Activated CD4-positive, alpha-beta T cell treated with anti-CD3 and anti-CD28 coated beads for 1 hour (primary cell): ENCODE measurements around the gene ALKBH8.
A peak's percentile ranks its signal among the peaks of the same experiment; 100 is the strongest.
"Not testable (repeated sequence)": the region's sequence is repeated elsewhere in the genome, so short reads cannot be mapped to it uniquely, and the experiment has no call there.

Experiments
- DNase-seq: peaks from one replicate; pipeline ENCODE4 v3.0.0-alpha.2; 2020

Gene ALKBH8

DNA sequence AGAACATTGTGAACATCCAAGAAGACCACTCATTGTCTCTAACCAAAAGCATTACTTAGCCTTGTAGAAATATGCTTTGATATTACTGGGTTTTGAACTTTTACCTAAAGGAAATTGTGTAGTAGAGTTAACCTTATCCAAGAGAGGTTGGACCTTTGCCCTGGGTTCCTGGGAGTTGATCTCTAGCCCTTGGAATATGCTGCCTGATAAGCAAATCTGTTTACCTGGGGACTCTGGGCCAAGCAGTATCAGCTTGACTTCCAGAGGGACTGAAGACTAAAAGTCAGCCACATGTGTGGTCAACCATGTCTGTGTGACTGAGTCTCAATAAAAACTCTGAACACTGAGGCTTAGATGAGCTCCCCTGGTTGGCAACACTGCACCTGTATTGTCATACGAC, 63.8 kb downstream of the ALKBH8 start:
- no peak for DNase-seq

DNA sequence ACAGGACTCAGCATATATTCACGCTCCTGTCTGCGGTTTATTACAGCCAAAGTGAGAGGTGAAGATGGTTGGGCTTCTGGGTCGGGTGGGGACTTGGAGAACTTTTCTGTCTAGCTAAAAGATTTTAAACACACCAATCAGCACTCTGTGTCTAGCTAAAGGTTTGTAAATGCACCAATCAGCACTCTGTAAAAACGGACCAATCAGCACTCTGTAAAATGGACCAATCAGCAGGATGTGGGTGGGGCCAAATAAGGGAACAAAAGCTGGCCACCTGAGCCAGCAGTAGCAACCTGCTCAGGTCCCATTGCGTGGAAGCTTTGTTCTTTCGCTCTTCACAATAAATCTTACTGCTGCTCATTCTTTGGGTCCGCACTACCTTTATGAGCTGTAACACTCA, 68.2 kb downstream of the ALKBH8 start:
- not testable (repeated sequence) for DNase-seq

DNA sequence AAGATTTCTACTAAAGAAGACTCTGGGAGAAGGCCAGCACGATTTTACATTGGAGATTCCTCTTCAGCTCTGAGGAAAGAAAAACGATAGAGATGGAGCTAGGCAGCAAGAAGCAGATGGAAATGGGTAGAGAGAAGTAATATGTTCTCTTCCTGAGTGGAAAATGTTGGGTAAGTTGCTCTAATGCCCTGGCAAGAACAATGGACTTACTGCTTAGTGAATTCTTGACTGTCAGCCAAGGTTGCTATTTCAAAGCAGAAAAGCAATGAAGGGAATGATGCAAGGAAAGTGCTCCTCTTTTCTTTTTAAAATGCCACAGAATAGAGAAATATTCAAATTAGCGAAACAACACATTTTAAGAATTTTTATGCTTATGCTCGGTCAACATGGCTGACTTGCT, 69.5 kb downstream of the ALKBH8 start:
- no peak for DNase-seq

DNA sequence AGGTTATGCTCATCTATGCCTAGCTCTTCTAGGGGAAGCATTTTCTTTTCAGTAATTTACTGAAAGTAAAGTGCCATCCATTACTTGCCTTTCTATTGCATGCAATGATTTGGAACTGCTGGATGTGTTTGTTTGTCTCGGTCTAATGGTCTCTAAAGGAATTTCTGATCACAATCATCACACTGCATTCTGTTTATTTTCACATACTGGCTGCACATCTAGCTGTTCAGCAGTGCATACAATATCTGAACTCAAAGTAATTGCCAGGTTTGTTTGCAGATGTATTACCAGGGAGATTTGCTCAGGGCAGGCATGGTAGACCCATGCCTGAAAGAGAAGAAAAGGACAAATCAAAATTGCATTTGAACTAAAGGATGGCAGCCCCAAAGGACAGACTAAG, 71.5 kb downstream of the ALKBH8 start:
- DNase-seq: no peak

DNA sequence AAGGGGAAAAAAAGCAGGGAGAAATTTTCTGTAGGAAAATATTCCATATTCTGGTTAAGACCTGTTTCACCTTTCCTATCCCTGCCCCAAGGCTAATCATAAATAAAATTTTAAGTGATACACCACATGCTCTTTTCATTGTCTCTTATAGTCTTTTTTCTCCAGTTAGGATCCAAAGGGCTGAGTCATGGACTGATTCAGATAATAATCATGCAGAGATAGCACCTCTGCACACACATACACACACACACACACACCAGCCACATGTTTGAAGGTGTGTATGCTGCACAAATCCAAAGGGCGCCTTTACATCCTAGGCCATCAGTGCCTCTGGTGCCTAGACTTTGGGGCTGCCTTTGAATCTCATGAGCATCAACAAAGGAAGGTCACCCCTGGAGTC, 72.4 kb downstream of the ALKBH8 start:
- no peak for DNase-seq

DNA sequence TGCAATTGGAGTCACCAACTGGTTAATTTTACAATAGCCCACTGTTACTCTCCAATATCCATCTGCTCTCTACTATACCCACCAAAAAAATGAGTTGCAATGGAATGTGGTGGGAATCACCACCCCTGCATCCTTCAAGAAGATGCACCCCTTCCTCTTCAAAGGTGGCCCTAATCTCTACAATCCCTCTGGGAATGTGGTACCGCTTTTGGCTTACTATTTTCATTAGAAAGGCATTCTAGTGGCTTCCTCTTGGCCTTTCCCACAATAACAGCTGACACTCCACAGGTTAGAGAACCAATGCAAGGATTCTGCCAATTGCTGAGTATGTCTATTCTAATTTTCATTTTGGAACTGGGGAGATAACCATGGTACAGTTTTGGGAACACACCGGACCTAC, 74.7 kb downstream of the ALKBH8 start:
- no peak for DNase-seq

DNA sequence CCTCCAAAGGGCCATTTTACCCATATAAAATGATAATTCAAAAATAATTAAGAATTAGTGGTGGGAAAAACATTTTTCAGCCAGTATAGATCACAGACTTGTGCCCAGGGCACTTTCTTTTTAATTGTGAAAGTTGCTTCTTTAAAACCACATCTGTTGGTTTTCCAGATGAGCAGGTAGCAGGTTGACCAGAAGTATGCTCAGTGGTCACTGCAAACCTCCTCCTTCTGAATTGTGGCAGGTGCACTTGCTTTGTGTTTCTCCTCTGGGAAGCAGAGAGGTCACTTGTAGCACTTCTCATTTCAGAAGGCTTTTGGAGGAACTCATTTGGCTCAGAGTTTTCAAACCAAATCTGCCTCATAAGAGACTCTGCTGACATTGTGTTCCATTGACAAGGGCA, 83.3 kb downstream of the ALKBH8 start:
- no peak for DNase-seq

DNA sequence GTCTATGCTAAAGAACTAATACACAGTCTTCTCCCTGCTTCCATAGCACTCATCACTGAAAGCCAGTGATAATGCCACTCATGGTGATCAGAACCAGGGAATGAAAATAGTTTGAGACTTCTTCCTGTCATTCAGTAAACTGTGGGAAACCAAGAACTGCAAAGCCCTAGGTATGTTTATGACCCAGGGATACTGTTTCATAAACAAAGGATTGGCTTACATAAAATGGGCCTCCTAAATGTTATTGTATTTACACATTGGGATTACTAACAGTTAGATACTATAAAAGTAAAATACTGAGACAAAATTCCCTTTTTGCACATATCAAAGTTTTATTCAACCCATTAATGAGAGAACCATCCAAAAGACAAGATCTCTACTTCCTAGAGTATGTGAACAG, 86.6 kb downstream of the ALKBH8 start:
- DNase-seq: no peak

DNA sequence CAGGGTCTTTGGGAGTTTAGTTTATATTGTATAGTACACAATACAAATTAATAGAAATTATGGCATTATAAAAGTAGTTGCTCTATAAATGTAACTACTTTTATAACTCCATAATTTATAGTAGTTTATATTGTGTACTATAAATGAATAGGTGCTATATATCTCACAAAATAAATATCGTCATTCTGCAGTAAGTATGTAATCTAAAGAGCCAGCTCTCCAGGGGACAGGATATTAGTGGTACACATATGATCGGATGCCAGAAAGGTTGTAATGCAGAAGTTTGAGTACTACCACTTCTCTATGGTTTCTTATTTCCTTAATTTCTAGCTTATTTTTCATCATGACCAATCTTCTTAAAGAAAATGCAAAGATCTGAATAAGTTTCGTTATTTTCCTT, 87.7 kb downstream of the ALKBH8 start:
- DNase-seq: no peak

DNA sequence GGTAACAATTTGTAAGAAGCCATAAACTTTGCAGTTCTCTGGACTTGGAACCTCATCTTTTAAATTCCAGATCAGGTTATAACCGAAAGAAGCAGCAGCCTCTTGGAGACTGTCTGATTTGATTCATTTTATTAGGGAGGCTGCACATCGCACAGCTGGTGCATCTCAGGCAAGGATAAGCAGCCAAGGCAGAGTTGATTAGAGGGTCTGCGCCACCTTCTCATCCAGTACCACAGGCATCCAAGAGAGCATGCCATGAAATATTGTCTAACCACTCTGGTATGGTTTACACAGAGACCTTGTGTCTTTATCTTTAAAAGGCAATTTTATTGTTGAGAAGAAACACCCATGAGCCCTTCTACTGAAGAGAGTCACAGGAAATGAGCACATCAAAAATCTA, 91.7 kb downstream of the ALKBH8 start:
- no peak for DNase-seq

DNA sequence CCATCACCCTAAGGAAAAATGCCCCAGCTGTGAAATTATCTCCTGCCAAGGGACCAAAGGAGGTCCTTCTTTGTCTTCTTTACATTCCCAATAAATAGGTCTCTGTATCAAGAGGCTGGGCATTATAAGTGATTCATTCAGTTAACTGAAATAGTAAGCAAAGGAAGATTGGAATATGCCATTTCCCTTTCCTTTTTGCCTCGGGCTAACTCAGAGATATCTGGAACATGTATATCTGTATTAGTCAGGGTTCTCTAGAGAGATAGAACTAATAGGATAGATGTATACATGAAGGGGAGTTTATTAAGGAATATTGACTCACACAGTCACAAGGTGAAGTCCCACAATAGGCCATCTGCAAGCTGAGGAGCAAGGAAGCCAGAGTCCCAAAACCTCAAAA, 92.6 kb downstream of the ALKBH8 start:
- DNase-seq: no peak

DNA sequence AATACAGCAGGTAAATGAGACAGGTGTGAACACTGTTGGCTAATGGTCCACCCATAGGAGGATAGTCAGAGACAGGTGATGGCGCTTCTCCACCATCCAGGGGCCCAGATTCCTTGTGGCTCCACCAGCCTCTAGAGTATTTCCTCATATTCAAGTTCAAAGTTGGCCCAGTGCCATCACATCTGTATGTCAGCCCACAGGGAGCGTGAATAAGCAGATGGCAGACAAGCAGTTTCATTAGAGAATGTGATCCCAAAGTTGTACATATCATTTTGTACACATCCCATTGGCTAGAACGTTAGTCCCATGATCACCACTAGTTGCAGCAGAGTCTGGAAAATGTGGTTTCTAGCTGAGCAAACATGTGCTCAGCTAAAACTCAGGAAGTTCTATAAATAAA, 96.9 kb downstream of the ALKBH8 start:
- no peak for DNase-seq

DNA sequence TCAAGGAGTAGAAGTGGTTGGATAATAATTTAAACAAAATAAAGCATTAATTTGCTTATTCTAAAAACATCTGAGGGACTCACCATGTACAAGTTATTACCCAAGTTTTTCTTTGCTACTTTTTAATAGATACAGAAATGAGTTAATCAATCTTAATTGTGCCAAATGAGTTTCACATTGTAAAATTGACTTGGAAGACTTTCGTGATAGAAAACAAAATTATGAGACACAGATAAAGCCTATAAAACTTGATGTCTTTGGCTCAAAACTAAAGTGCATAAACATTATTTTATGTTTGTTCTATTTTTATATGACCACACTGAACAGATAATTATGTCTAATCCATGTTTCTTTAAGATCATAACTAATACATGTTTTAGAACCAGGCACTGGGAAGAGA, 97.8 kb downstream of the ALKBH8 start:
- no peak for DNase-seq

DNA sequence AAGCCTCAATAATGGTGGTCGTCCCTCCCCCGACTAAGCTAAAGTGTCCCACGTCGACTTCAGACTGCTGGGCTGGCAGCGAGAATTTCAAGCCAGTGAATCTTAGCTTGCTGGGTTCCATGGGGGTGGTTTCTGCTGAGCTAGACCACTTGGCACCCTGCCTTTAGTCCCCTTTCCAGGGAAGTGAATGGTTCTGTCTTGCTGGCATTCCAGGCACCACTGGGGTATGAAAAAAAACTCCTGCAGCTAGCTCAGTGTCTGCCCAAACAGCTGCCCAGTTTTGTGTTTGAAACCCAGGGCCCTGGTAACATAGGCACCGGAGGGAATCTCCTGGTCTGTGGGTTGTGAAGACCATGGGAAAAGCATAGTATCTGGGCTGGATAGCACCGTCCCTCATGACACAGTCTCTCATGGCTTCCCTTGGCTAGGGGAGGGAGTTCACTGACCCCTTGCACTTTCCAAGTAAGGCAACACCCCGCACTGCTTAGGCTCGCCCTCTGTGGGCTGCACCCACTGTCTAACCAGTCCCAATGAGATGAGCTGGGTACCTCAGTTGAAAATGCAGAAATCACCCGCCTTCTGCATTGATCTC, 99.2 kb downstream of the ALKBH8 start:
- DNase-seq: not testable (repeated sequence)

DNA sequence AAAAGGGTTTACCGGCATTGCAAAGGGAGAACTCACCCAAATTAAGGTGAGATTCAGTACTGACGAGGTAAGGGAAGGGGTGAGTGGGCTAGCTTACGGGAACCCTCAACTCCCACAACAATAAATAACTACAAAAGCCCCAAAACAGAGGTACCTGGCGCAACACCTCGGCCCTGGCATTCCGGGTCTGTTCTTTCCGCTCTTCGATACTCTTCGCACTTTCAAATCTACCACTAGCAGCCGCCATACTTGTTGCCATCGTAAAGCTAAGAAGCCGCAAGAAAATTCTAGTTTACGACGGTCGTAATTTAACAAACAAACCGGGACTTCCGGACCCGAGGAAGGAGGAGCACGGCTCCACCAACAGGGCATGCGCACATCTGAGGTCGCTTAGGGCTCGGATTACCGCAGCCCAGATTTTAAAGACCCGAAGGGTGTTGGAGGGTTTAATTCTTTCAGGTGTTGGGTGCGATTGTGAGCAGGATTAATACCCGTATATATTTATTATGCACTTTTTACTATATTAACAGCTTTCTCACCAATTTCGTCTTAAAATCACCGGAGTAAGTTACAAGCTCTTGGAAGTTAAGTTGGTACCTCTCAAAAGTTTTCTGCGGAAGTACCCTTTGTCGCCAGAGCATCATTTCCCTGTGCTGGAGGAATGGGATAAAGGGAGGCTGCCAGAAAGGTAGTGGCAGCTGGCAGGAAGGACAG, 107.8 kb downstream of the ALKBH8 start, which contains the start of gene CWF19L2:
Gene CWF19L2, minus strand, starts transcription at position 268 of the 714 bp plus-strand sequence. Its CDS starts 9 bp downstream, at position 259.
- DNase-seq: peak; percentile 76

DNA sequence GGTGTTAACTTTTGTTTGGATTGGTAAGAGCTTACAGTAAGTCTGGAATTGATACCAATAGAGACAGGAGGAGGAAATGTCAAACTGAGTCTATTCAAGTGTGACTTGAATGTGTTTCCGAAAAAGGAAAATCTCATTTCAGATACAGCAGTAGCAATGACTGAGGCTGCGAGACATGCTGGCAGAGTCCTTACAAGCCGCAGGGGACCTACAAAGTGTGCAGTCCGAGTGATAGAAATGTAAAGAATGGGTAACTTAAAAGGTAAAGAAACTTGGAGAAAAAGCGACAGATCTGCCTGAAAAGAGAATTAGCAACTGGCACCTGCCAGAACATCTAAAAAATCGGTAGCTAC, 108.4 kb downstream of the ALKBH8 start:
- no peak for DNase-seq

DNA sequence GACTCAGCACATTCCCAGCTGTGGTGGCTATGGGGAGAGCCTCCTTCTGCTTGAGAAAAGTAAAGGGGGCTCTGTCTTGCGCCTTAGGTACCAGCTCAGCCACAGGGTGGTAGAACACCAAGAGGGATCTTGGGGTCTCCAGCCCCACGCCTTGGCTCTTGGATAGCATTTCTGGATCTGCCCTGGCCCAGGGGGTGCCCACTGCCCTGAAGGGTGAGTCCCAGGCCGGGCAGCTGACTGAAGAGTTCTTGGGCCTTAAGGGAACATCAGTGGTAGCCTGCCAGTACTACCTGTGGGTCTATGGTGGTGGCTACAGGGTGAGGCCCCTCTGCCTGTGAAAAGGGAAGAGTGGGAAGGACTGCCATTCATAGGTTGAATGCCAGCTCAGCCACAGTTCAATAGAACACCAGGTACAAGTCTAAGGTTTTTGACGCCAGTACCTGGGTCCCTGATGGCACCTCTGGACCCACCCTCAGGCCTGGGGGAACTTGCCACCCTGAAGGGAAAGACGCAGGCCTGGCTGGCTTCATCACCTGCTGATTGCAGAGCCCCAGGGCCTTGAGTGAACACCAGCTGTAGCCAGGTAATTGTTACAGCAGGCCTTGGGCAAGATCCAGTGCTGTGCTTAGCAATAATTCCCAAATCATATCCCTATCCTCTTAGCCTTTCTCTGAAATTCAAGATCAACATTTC, 111.8 kb downstream of the ALKBH8 start:
- DNase-seq: no peak
